ENCODE measurements around the gene AHDC1. TPM values are rescaled to one million over a fixed set of nuclear protein-coding genes. Genes with fewer than 3 reads are reported as not detected.

Gene AHDC1
- total RNA-seq, 1 experiment from 2014 or later, result 49.0 TPM

DNA sequence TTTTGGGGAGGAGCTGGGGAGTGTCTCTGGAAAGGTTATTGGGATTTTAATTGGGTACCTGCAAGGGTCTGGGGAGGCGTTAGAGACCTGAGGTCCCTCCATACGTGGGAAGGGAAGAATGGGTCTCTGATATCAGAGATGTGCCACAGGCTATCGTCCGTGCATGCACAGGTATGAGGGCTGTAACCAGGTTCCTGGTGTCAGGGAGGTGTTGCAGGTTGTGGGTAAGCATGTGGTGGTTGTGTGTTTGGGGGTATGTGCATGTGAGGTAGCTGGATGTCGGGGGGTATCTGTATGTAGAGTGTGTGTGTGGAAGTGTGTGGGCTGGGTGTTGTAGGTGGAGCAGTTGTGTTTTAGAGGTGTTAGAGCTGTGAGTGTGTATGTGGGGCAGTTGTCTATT is 8.3 kb downstream of the AHDC1 start:
- peaks cover 25% of the 10 kb centered on the region for H3K4me1 Mint-ChIP-seq

DNA sequence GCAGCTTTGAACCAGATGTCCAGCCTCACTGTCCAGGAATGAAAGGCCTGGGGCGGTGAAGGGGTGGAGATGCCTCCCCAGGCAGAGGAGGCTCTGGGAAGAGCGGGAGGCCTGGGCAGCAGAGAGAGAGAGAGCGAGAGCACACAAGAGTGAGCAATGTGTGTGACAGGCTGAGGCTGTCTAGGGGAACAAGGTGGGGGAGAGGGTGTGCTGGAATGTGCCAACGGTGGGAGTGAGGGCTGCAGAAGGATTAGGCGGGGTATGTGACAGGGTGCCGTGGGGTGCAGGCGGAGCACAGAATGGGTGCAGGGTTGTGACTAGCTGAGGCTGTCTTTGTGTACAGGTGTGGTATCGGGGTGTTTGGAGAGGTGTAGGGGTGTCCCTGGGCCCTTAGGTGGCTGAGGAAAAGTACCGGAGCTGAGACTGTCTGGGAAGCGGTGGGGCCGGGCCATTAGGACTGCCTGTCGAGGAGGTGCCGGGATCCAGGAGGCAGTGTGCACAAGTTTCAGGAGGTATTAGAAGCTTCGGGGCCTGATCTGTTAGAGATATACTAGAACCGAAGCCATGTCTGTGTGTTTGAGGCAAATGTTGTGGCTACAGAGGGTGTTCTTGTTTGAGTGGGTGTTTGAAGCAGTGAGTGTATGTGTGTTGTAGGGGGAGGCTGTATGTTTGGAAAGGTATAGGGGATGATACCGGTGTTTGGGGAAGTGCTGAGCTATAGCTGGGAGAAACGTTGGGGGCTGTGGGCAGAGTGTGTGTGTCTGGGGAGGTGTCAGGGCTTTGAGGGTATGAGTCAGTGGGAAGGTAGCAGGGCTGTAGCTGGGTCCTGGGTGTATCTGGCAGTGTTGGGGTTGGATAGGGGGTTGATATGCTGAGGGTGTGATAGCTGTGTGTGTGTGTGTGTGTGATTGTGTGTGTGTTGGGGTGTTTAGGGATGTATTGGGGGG is 9.1 kb downstream of the AHDC1 start:
- no peak for ATAC-seq
- Mint-ChIP-seq H3K4me3 (no peak overlapping the region), H3K9me3 (no peaks in the 10 kb centered on the region), H3K36me3 (no peaks in the 10 kb centered on the region), H3K4me1 (peaks cover 19% of the 10 kb centered on the region), H3K27ac (no peak overlapping the region), H3K27me3 (ENCODE audit: low read depth) (no peaks in the 10 kb centered on the region)
- no peak for TF ChIP-seq TEAD1 (CRISPR knock-in tag; IDR thresholded peaks at IDR 0.05)
- TF ChIP-seq, protein P1, sequence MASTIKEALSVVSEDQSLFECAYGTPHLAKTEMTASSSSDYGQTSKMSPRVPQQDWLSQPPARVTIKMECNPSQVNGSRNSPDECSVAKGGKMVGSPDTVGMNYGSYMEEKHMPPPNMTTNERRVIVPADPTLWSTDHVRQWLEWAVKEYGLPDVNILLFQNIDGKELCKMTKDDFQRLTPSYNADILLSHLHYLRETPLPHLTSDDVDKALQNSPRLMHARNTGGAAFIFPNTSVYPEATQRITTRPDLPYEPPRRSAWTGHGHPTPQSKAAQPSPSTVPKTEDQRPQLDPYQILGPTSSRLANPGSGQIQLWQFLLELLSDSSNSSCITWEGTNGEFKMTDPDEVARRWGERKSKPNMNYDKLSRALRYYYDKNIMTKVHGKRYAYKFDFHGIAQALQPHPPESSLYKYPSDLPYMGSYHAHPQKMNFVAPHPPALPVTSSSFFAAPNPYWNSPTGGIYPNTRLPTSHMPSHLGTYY (CRISPR knock-in tag; IDR thresholded peaks at IDR 0.05), result no peak
- TF ChIP-seq ZNF219 (CRISPR knock-in tag; IDR thresholded peaks at IDR 0.05; ENCODE audit: borderline replicate concordance), result no peak
- no peak for TF ChIP-seq ZNF263 (CRISPR knock-in tag; IDR thresholded peaks at IDR 0.05; ENCODE audit: low read depth)
- TF ChIP-seq, protein P2, sequence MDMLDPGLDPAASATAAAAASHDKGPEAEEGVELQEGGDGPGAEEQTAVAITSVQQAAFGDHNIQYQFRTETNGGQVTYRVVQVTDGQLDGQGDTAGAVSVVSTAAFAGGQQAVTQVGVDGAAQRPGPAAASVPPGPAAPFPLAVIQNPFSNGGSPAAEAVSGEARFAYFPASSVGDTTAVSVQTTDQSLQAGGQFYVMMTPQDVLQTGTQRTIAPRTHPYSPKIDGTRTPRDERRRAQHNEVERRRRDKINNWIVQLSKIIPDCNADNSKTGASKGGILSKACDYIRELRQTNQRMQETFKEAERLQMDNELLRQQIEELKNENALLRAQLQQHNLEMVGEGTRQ (CRISPR knock-in tag; IDR thresholded peaks at IDR 0.05), result no peak
- no peak for TF ChIP-seq MYBL2 (CRISPR knock-in tag; IDR thresholded peaks at IDR 0.05)
- no peak for TF ChIP-seq KAT7 (CRISPR knock-in tag; IDR thresholded peaks at IDR 0.05; ENCODE audit: borderline replicate concordance)
- no peak for TF ChIP-seq ZNF121 (CRISPR knock-in tag; IDR thresholded peaks at IDR 0.05)
- TF ChIP-seq JAZF1 (CRISPR knock-in tag; IDR thresholded peaks at IDR 0.05), result no peak
- no peak for TF ChIP-seq CREM (CRISPR knock-in tag; IDR thresholded peaks at IDR 0.05)
- TF ChIP-seq, protein P3, sequence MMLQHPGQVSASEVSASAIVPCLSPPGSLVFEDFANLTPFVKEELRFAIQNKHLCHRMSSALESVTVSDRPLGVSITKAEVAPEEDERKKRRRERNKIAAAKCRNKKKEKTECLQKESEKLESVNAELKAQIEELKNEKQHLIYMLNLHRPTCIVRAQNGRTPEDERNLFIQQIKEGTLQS (CRISPR knock-in tag; conservative IDR thresholded peaks at IDR 0.05), result no peak
- TF ChIP-seq, protein P4, sequence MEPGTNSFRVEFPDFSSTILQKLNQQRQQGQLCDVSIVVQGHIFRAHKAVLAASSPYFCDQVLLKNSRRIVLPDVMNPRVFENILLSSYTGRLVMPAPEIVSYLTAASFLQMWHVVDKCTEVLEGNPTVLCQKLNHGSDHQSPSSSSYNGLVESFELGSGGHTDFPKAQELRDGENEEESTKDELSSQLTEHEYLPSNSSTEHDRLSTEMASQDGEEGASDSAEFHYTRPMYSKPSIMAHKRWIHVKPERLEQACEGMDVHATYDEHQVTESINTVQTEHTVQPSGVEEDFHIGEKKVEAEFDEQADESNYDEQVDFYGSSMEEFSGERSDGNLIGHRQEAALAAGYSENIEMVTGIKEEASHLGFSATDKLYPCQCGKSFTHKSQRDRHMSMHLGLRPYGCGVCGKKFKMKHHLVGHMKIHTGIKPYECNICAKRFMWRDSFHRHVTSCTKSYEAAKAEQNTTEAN (CRISPR knock-in tag; IDR thresholded peaks at IDR 0.05), result no peak
- TF ChIP-seq GRHL2 (CRISPR knock-in tag; IDR thresholded peaks at IDR 0.05; ENCODE audit: insufficient replicate concordance, severe bottlenecking), result no peak
- no peak for TF ChIP-seq FOXP1 (CRISPR knock-in tag; IDR thresholded peaks at IDR 0.05; ENCODE audit: borderline replicate concordance)
- no peak for DNase-seq (ENCODE audit: low spot score)
- CTCF ChIA-PET, result interaction anchor here (1.0 to 13.6 kb wide), 6 partner anchors 10 to 200 kb away, joined by 3 to 366 read pairs (median 4); no protein-coding TSS in a partner anchor
- POLR2A ChIA-PET, result interaction anchor here (0.6 to 0.8 kb wide), 2 partner anchors 138 to 149 kb away, joined by 3 to 8 read pairs; no protein-coding TSS in a partner anchor

More for the DNA sequence above, 8.3 kb downstream of the AHDC1 start:
- Mint-ChIP-seq H3K9me3 (no peaks in the 10 kb centered on the region), H3K27me3 (ENCODE audit: low read depth) (no peaks in the 10 kb centered on the region), H3K36me3 (no peaks in the 10 kb centered on the region), H3K27ac (no peak overlapping the region), H3K4me3 (no peak overlapping the region)
- ChIA-PET POLR2A (interaction anchor here (0.8 kb wide), 1 partner anchor 139 kb away, joined by 8 read pairs; no protein-coding TSS in a partner anchor), CTCF (interaction anchor here (1.1 to 13.6 kb wide), 4 partner anchors 10 to 39 kb away, joined by 3 to 366 read pairs (median 14); no protein-coding TSS in a partner anchor)
- DNase-seq (ENCODE audit: low spot score) (no peak), ATAC-seq (no peak)
- TF ChIP-seq TP53 (CRISPR knock-in tag; IDR thresholded peaks at IDR 0.05) (no peak), SMAD4 (CRISPR knock-in tag; IDR thresholded peaks at IDR 0.05) (no peak), MYBL2 (CRISPR knock-in tag; IDR thresholded peaks at IDR 0.05) (no peak), ZNF232 (CRISPR knock-in tag; IDR thresholded peaks at IDR 0.05) (no peak), CREB1 (CRISPR knock-in tag; IDR thresholded peaks at IDR 0.05) (no peak), NR3C1 (CRISPR knock-in tag; conservative IDR thresholded peaks at IDR 0.05; ENCODE audit: low read depth) (no peak), RORB (CRISPR knock-in tag; IDR thresholded peaks at IDR 0.05) (no peak), SMAD3 (CRISPR knock-in tag; IDR thresholded peaks at IDR 0.05; ENCODE audit: borderline replicate concordance) (no peak), FOXP4 (CRISPR knock-in tag; IDR thresholded peaks at IDR 0.05) (no peak)
- TF ChIP-seq, protein P5, sequence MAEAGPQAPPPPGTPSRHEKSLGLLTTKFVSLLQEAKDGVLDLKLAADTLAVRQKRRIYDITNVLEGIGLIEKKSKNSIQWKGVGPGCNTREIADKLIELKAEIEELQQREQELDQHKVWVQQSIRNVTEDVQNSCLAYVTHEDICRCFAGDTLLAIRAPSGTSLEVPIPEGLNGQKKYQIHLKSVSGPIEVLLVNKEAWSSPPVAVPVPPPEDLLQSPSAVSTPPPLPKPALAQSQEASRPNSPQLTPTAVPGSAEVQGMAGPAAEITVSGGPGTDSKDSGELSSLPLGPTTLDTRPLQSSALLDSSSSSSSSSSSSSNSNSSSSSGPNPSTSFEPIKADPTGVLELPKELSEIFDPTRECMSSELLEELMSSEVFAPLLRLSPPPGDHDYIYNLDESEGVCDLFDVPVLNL (CRISPR knock-in tag; IDR thresholded peaks at IDR 0.05; ENCODE audit: borderline replicate concordance, low read depth), result no peak

Data from WTC11 (cell line).